ENCODE measurements around the gene MATN1. TPM values are rescaled to one million over a fixed set of nuclear protein-coding genes. Genes with fewer than 3 reads are reported as not detected.

The MATN1 gene
- 1 to 10 TPM in 1 of 4 donors, under 1 TPM in 1, not detected in 2; 0.46 to 1.7 TPM for total RNA-seq

- no peak for DNase-seq
- no peaks in the 10 kb centered on the region for H3K27me3 ChIP-seq
- intact Hi-C loops (cut with DNase I; ENCODE audit: low total_unique reads), result loop anchor here (5.0 to 10.0 kb wide), 2 partner anchors 54 to 351 kb away; no protein-coding TSS in a partner anchor
- H3K4me3 ChIP-seq, result no peak within 1 kb of the TSS
- H3K4me1 ChIP-seq, result no peaks in the 10 kb centered on the region
- H3K27ac ChIP-seq, result no peak within 1 kb of the TSS
- H3K36me3 ChIP-seq, result no peaks in the 10 kb centered on the region
- H3K9me3 ChIP-seq, result no peaks in the 10 kb centered on the region
- TF ChIP-seq CTCF (IDR thresholded peaks at IDR 0.05), result no peak
- TF ChIP-seq POLR2A (IDR thresholded peaks at IDR 0.05), result no peak
Observed at GRCh38 chr1:30723331-30723755, at the start of gene MATN1. MATN1 (minus strand) TSS chr1:30723585; CDS start chr1:30723551, 34 bp downstream.

GRCh38 chr1:30771005-30771404 is 47.6 kb upstream of the MATN1 start:
- no peak overlapping the region for H3K27ac ChIP-seq
- TF ChIP-seq CTCF (IDR thresholded peaks at IDR 0.05) (no peak), POLR2A (IDR thresholded peaks at IDR 0.05) (no peak)
- no peaks in the 10 kb centered on the region for H3K9me3 ChIP-seq
- H3K4me3 ChIP-seq, result no peak overlapping the region
- H3K27me3 ChIP-seq, result no peaks in the 10 kb centered on the region
- DNase-seq, result no peak
- H3K36me3 ChIP-seq, result no peaks in the 10 kb centered on the region
- no peaks in the 10 kb centered on the region for H3K4me1 ChIP-seq
- intact Hi-C loops (cut with DNase I; ENCODE audit: low total_unique reads), result no loop called here

- no peak for TF ChIP-seq POLR2A (IDR thresholded peaks at IDR 0.05)
- no peak for TF ChIP-seq CTCF (IDR thresholded peaks at IDR 0.05)
Observed at GRCh38 chr1:30770150-30770549, 46.8 kb upstream of the MATN1 start.

GRCh38 chr1:30768830-30769718 is 45.7 kb upstream of the MATN1 start:
- H3K27ac ChIP-seq, result no peak overlapping the region
- no peak for DNase-seq

More at GRCh38 chr1:30770150-30770549, 46.8 kb upstream of the MATN1 start:
- no peaks in the 10 kb centered on the region for H3K36me3 ChIP-seq
- no peaks in the 10 kb centered on the region for H3K4me1 ChIP-seq
- no peak overlapping the region for H3K4me3 ChIP-seq
- H3K27ac ChIP-seq, result no peak overlapping the region
- no peaks in the 10 kb centered on the region for H3K27me3 ChIP-seq
- intact Hi-C loops (cut with DNase I; ENCODE audit: low total_unique reads), result no loop called here
- DNase-seq, result no peak
- no peaks in the 10 kb centered on the region for H3K9me3 ChIP-seq

More at GRCh38 chr1:30768830-30769718, 45.7 kb upstream of the MATN1 start:
- H3K36me3 ChIP-seq, result no peaks in the 10 kb centered on the region
- H3K4me1 ChIP-seq, result no peaks in the 10 kb centered on the region
- H3K27me3 ChIP-seq, result no peaks in the 10 kb centered on the region
- no peaks in the 10 kb centered on the region for H3K9me3 ChIP-seq
- no peak overlapping the region for H3K4me3 ChIP-seq
- intact Hi-C loops (cut with DNase I; ENCODE audit: low total_unique reads), result no loop called here
- TF ChIP-seq CTCF (IDR thresholded peaks at IDR 0.05) (no peak), POLR2A (IDR thresholded peaks at IDR 0.05) (no peak)

All from uterus (tissue), 4 donors.